Caco-2 (cell line): ENCODE measurements around the gene MID1. TPM values are rescaled to one million over a fixed set of nuclear protein-coding genes. Genes with fewer than 3 reads are reported as not detected.

ENCODE experiments used
- BruUV-seq: library from RNA; stranded (reverse); fragments of 400-500 nt; replicated peaks from 2 replicates; lab custom pipeline; 2021; lab: Mats Ljungman, UMichigan
- CTCF ChIA-PET: fragments of 300-600 bp; sonication (Branson Sonifier 250); formaldehyde crosslinking; loops from one replicate; lab custom pipeline; 2022; ENCODE audit warnings: antibody characterized with exemption; lab: Charles Lee
- POLR2A ChIA-PET: fragments of 300-600 bp; sonication (Branson Sonifier 250); formaldehyde crosslinking; loops from one replicate; lab custom pipeline; 2022; ENCODE audit warnings: antibody characterized with exemption; lab: Charles Lee
- DNase-seq, 2 experiments: peaks; one replicate each; pipeline versions ENCODE4 v3.0.0 to v3.0.0-alpha.2; 2020 to 2022
- H3K27me3 ChIP-seq: replicated peaks from 2 replicates; pipeline ENCODE4 v1.6.0; 2011; ENCODE audit warnings: low read length; ENCODE audit not compliant: control insufficient read depth, insufficient read depth
- H3K36me3 ChIP-seq: 2 replicates; pipeline ENCODE4 v1.5.1; 2011; ENCODE audit warnings: low read length; ENCODE audit not compliant: control insufficient read depth, insufficient read depth
- H3K4me1 ChIP-seq: fragments of 250-450 bp; sonication (Bioruptor Pico); 2 replicates; pipeline ENCODE4 v1.5.1; 2020; ENCODE audit warnings: mild to moderate bottlenecking
- H3K4me3 ChIP-seq: 2 replicates; pipeline ENCODE4 v1.5.1; 2011; ENCODE audit warnings: low read depth, mild to moderate bottlenecking, control low read depth, low read length
- H3K9me3 ChIP-seq: fragments of 250-450 bp; sonication (Bioruptor Pico); 2 replicates; pipeline ENCODE4 v1.5.1; 2020; ENCODE audit warnings: mild to moderate bottlenecking, moderate library complexity
- H3K27ac Mint-ChIP-seq: one replicate; pipeline ENCODE4 v1.8.0; 2022; ENCODE audit warnings: mixed read lengths; ENCODE audit not compliant: unreplicated experiment
- H3K27me3 Mint-ChIP-seq: one replicate; pipeline ENCODE4 v1.8.0; 2022; ENCODE audit warnings: mixed read lengths; ENCODE audit not compliant: insufficient read depth, unreplicated experiment
- H3K36me3 Mint-ChIP-seq: one replicate; pipeline ENCODE4 v1.8.0; 2022; ENCODE audit warnings: mild to moderate bottlenecking, mixed read lengths; ENCODE audit not compliant: insufficient read depth, unreplicated experiment
- H3K4me1 Mint-ChIP-seq: one replicate; pipeline ENCODE4 v1.8.0; 2022; ENCODE audit warnings: low read depth, mixed read lengths; ENCODE audit not compliant: unreplicated experiment
- H3K4me3 Mint-ChIP-seq: one replicate; pipeline ENCODE4 v1.8.0; 2022; ENCODE audit warnings: mild to moderate bottlenecking, moderate library complexity, mixed read lengths; ENCODE audit not compliant: unreplicated experiment
- H3K9me3 Mint-ChIP-seq: one replicate; pipeline ENCODE4 v1.8.0; 2022; ENCODE audit warnings: mixed read lengths; ENCODE audit not compliant: unreplicated experiment
- CTCF ChIP-seq, 2 experiments: fragments of 200-600 bp in 1 of 2; IDR thresholded peaks; 1 replicate in 1 of 2; 2 replicates in 1 of 2; pipeline versions ENCODE4 v1.5.1 to v1.8.0; 2011 to 2022; ENCODE audit warnings: antibody characterized with exemption in 1 of 2, control low read depth in 1 of 2, inconsistent platforms in 1 of 2, low read depth in 1 of 2, low read length in 1 of 2, mild to moderate bottlenecking in 1 of 2, moderate library complexity in 1 of 2; ENCODE audit not compliant: insufficient read depth in 1 of 2, severe bottlenecking in 1 of 2, unreplicated experiment in 1 of 2
- intact Hi-C: fragments of 100-400 bp; cut with micrococcal nuclease; formaldehyde crosslinking; loops from one replicate; pipeline ENCODE4 v1.10.0; 2022; ENCODE audit not compliant: unreplicated experiment
- total RNA-seq: library from RNA; stranded (reverse); gene quantifications from 2 replicates; pipeline ENCODE4 v1.2.3, GENCODE V29; 2022

MID1 gene
- total RNA-seq, 1 experiment from 2014 or later = 61.3 TPM

DNA sequence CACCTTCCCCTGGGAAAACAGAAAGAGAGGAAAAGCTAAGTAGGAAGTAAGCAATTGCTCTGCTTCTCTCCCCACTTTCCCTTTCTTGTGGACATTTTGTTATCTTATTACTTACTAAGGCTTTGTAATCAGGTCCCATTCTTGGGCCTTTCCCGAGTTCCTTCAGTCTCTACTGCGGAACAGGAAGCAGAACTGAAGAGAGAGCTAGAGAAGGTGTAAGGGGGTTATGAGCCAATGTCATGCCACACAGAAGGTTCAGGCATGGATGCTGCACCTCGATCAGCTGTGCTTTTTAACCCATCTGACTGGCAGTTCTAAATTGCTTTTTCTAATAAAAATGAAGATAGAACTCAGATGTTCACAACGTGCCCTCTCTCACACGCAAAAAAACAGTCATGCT is 83.6 kb downstream of the MID1 start:
- ChIA-PET CTCF (no interaction called here), POLR2A (no interaction called here)
- no peaks in the 10 kb centered on the region for H3K36me3 Mint-ChIP-seq
- peak overlapping the region; percentile 71 for H3K27ac Mint-ChIP-seq
- intact Hi-C loops = no loop called here
- H3K4me1 Mint-ChIP-seq = peaks cover 7% of the 10 kb centered on the region
- H3K27me3 Mint-ChIP-seq = no peaks in the 10 kb centered on the region
- H3K4me1 ChIP-seq = peaks cover 47% of the 10 kb centered on the region
- no peaks in the 10 kb centered on the region for H3K27me3 ChIP-seq
- no peak overlapping the region for H3K4me3 Mint-ChIP-seq
- H3K9me3 Mint-ChIP-seq = no peaks in the 10 kb centered on the region
- no peaks in the 10 kb centered on the region for H3K9me3 ChIP-seq
- no peak for TF ChIP-seq CTCF (IDR thresholded peaks at IDR 0.05; ENCODE audit: insufficient read depth in 1 of 2, low read depth in 1 of 2, low read length in 1 of 2, severe bottlenecking in 1 of 2, unreplicated experiment in 1 of 2)
- no peak overlapping the region for H3K4me3 ChIP-seq
- no peaks in the 10 kb centered on the region for H3K36me3 ChIP-seq
- TSS peak; percentile 52 for BruUV-seq
- DNase-seq = no peak

GRCh38 chrX:10534611-10535010 is 85.8 kb downstream of the MID1 start:
- Histone ChIP-seq H3K4me3 (no peak overlapping the region), H3K9me3 (no peaks in the 10 kb centered on the region), H3K27me3 (no peaks in the 10 kb centered on the region), H3K36me3 (no peaks in the 10 kb centered on the region), H3K4me1 (peaks cover 47% of the 10 kb centered on the region)
- POLR2A ChIA-PET = no interaction called here
- Mint-ChIP-seq H3K9me3 (no peaks in the 10 kb centered on the region), H3K4me3 (no peak overlapping the region), H3K27ac (peak overlapping the region; percentile 53), H3K4me1 (peaks cover 7% of the 10 kb centered on the region), H3K27me3 (no peaks in the 10 kb centered on the region), H3K36me3 (peaks cover 4% of the 10 kb centered on the region)
- DNase-seq = peak in 1 of 2 experiments; percentile 19
- CTCF ChIA-PET = no interaction called here
- TF ChIP-seq CTCF (IDR thresholded peaks at IDR 0.05; ENCODE audit: insufficient read depth in 1 of 2, low read depth in 1 of 2, low read length in 1 of 2, severe bottlenecking in 1 of 2, unreplicated experiment in 1 of 2) = no peak
- BruUV-seq = no TSS peak
- intact Hi-C loops = no loop called here

DNA sequence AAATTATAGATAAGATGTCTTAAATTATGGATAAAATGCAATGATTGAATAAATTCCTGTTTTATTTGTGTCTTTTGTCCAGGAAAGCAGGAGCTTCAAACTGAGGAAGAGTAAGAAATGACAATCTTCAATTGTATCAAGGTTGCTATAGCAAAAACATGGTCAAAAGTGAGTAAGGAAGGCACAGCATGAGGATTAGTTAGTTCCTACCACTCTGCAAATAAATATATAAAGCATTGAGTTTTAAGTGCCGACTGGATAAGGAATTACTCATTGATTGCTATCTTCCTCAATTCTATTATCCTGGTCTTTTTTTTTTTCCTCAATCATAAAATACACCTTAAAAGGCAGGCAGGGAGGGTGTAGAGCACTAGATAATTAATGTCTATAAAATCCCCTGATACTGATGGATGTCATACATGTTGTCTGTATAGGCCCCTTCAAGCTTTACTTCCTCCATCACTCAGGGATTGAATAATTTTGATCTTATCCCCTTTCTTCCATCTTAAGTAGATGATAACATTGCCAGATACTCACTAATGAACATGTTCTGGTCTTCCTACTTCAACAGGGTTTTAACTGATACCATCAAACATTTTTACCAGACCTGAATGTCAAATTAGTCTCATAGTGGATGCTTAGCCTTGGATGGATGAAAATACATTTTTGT is 86.6 kb downstream of the MID1 start:
- Histone ChIP-seq H3K36me3 (no peaks in the 10 kb centered on the region), H3K4me1 (peaks cover 44% of the 10 kb centered on the region), H3K27me3 (no peaks in the 10 kb centered on the region), H3K9me3 (no peaks in the 10 kb centered on the region), H3K4me3 (no peak overlapping the region)
- peak overlapping the region; percentile 67 for H3K27ac Mint-ChIP-seq
- CTCF ChIA-PET = no interaction called here
- H3K4me3 Mint-ChIP-seq = no peak overlapping the region
- no TSS peak for BruUV-seq
- POLR2A ChIA-PET = no interaction called here
- H3K27me3 Mint-ChIP-seq = no peaks in the 10 kb centered on the region
- TF ChIP-seq CTCF (IDR thresholded peaks at IDR 0.05; ENCODE audit: insufficient read depth in 1 of 2, low read depth in 1 of 2, low read length in 1 of 2, severe bottlenecking in 1 of 2, unreplicated experiment in 1 of 2) = no peak
- peaks cover 7% of the 10 kb centered on the region for H3K4me1 Mint-ChIP-seq
- intact Hi-C loops = no loop called here
- H3K36me3 Mint-ChIP-seq = peaks cover 12% of the 10 kb centered on the region
- DNase-seq = no peak
- H3K9me3 Mint-ChIP-seq = no peaks in the 10 kb centered on the region
